Measurements from ENCODE around the gene YOD1. TPM values are rescaled to one million over a fixed set of nuclear protein-coding genes. Genes with fewer than 3 reads are reported as not detected.

The YOD1 gene
- total and polyA plus RNA-seq, 2 donors (not counting 1 experiment from before 2014, with no cell fraction given): 3.0 to 5.6 TPM

GRCh38 chr1:207028884-207029650 is 21.9 kb downstream of the YOD1 start:
- Histone ChIP-seq H3K4me2 (ENCODE audit: extremely low read depth, insufficient read depth, low read length) (no peak overlapping the region), H3K9ac (ENCODE audit: insufficient read depth, low read length) (no peak overlapping the region), H3K4me1 (ENCODE audit: control insufficient read depth, extremely low read depth, insufficient read depth, low read length) (peaks cover 7% of the 10 kb centered on the region), H4K20me1 (ENCODE audit: control insufficient read depth, extremely low read depth, insufficient read depth, low read length) (no peaks in the 10 kb centered on the region), H2AFZ (ENCODE audit: low read length) (no peak overlapping the region), H3K79me2 (ENCODE audit: control insufficient read depth, insufficient read depth, low read length) (no peaks in the 10 kb centered on the region), H3K27ac (ENCODE audit: insufficient read depth, low read length) (no peak overlapping the region), H3K4me3 (replicated peaks in 1 of 4; ENCODE audit: control extremely low read depth in 1 of 4, insufficient read depth in 1 of 4, low read depth in 3 of 4, low read length in 4 of 4) (no peak overlapping the region), H3K27me3 (ENCODE audit: control insufficient read depth, insufficient read depth, low read length) (peaks cover 6% of the 10 kb centered on the region), H3K36me3 (ENCODE audit: control insufficient read depth, insufficient read depth, low read length) (no peaks in the 10 kb centered on the region), H3K9me3 (ENCODE audit: control insufficient read depth, insufficient read depth, low read depth, low read length) (no peaks in the 10 kb centered on the region)
- TF ChIP-seq CTCF (conservative IDR thresholded peaks at IDR 0.05 in 1 of 2, IDR thresholded peaks at IDR 0.05 in 1 of 2; ENCODE audit: low read depth in 1 of 2, low read length in 2 of 2): no peak
- TF ChIP-seq EZH2 (IDR thresholded peaks at IDR 0.05; ENCODE audit: low read length, missing control alignments): no peak
- no peak for DNase-seq (ENCODE audit: low read depth in 2 of 2)

GRCh38 chr1:207027921-207028320 is 23.1 kb downstream of the YOD1 start:
- Histone ChIP-seq H3K9ac (ENCODE audit: insufficient read depth, low read length) (no peak overlapping the region), H3K9me3 (ENCODE audit: control insufficient read depth, insufficient read depth, low read depth, low read length) (no peaks in the 10 kb centered on the region), H3K27me3 (ENCODE audit: control insufficient read depth, insufficient read depth, low read length) (peaks cover 6% of the 10 kb centered on the region), H2AFZ (ENCODE audit: low read length) (no peak overlapping the region), H3K4me2 (ENCODE audit: extremely low read depth, insufficient read depth, low read length) (no peak overlapping the region), H3K79me2 (ENCODE audit: control insufficient read depth, insufficient read depth, low read length) (no peaks in the 10 kb centered on the region), H3K36me3 (ENCODE audit: control insufficient read depth, insufficient read depth, low read length) (no peaks in the 10 kb centered on the region), H3K4me3 (replicated peaks in 1 of 4; ENCODE audit: control extremely low read depth in 1 of 4, insufficient read depth in 1 of 4, low read depth in 3 of 4, low read length in 4 of 4) (no peak overlapping the region), H3K4me1 (ENCODE audit: control insufficient read depth, extremely low read depth, insufficient read depth, low read length) (peaks cover 7% of the 10 kb centered on the region), H3K27ac (ENCODE audit: insufficient read depth, low read length) (no peak overlapping the region), H4K20me1 (ENCODE audit: control insufficient read depth, extremely low read depth, insufficient read depth, low read length) (no peaks in the 10 kb centered on the region)
- TF ChIP-seq EZH2 (IDR thresholded peaks at IDR 0.05; ENCODE audit: low read length, missing control alignments) (no peak), CTCF (conservative IDR thresholded peaks at IDR 0.05 in 1 of 2, IDR thresholded peaks at IDR 0.05 in 1 of 2; ENCODE audit: low read depth in 1 of 2, low read length in 2 of 2) (no peak)
- no peak for DNase-seq (ENCODE audit: low read depth in 2 of 2)

DNA sequence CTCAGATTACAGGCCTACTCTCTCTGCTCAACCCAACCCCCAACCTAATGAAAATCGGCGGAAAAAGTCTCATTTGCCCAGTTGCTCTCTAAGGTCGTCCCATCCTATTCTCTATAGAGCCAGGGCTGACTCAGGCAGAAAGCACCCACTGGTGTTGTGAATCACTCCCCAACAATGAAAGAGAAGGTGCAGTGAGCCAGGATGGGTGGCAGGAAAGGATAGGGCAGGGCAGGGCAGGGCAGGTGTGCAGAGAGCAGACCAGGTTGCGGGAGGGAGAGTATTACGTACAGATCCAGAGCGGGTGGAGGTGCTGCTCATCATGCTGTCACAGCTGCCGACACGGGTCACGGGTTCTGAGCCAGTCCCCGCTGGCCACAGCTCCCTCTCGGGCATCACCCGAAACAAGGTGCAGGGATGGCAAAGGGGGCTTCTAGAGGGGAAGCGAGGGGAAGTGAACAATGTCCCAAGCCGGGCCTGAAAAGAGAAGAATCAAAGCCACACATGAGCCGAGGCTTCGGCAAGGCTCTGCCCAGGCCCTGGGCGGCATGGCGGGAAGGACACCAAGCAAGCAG is 23.7 kb downstream of the YOD1 start:
- peak in 1 of 2 donors; percentile 78 for DNase-seq (ENCODE audit: low read depth in 2 of 2)
- no peak overlapping the region for H3K27ac ChIP-seq (ENCODE audit: insufficient read depth, low read length)
- no peaks in the 10 kb centered on the region for H3K79me2 ChIP-seq (ENCODE audit: control insufficient read depth, insufficient read depth, low read length)
- no peak overlapping the region for H2AFZ ChIP-seq (ENCODE audit: low read length)
- no peaks in the 10 kb centered on the region for H3K36me3 ChIP-seq (ENCODE audit: control insufficient read depth, insufficient read depth, low read length)
- TF ChIP-seq EZH2 (IDR thresholded peaks at IDR 0.05; ENCODE audit: low read length, missing control alignments) (no peak), CTCF (conservative IDR thresholded peaks at IDR 0.05 in 1 of 2, IDR thresholded peaks at IDR 0.05 in 1 of 2; ENCODE audit: low read depth in 1 of 2, low read length in 2 of 2) (no peak)
- H3K4me3 ChIP-seq (replicated peaks in 1 of 4; ENCODE audit: control extremely low read depth in 1 of 4, insufficient read depth in 1 of 4, low read depth in 3 of 4, low read length in 4 of 4): no peak overlapping the region
- H3K9ac ChIP-seq (ENCODE audit: insufficient read depth, low read length): no peak overlapping the region
- no peaks in the 10 kb centered on the region for H4K20me1 ChIP-seq (ENCODE audit: control insufficient read depth, extremely low read depth, insufficient read depth, low read length)
- H3K4me1 ChIP-seq (ENCODE audit: control insufficient read depth, extremely low read depth, insufficient read depth, low read length): peaks cover 7% of the 10 kb centered on the region
- H3K9me3 ChIP-seq (ENCODE audit: control insufficient read depth, insufficient read depth, low read depth, low read length): no peaks in the 10 kb centered on the region
- H3K27me3 ChIP-seq (ENCODE audit: control insufficient read depth, insufficient read depth, low read length): peaks cover 6% of the 10 kb centered on the region
- H3K4me2 ChIP-seq (ENCODE audit: extremely low read depth, insufficient read depth, low read length): no peak overlapping the region

Measured in fibroblast of lung (primary cell).